H1 (cell line): ENCODE data around the gene P4HA3. TPM values are rescaled to one million over a fixed set of nuclear protein-coding genes. Genes with fewer than 3 reads are reported as not detected.

ENCODE experiments used
- ASH2L ChIP-seq: fragments of 200-600, 300-600 bp; sonication (generic); IDR thresholded peaks from one replicate; pipeline ENCODE4 v1.7.1; 2017; ENCODE audit warnings: low read length
- CBX8 ChIP-seq: fragments of 300-800, 300-1000 bp; sonication (generic); IDR thresholded peaks from 2 replicates; pipeline ENCODE4 v1.7.1; 2016; ENCODE audit warnings: low read depth, low read length, borderline replicate concordance
- CREB1 ChIP-seq: IDR thresholded peaks from 2 replicates; pipeline ENCODE4 v1.6.1; 2012; ENCODE audit warnings: inconsistent platforms
- JUN ChIP-seq: IDR thresholded peaks from 2 replicates; pipeline ENCODE4 v1.6.1; 2011; ENCODE audit warnings: low read depth, mild to moderate bottlenecking, improper control_type of control experiment, low read length
- PHF8 ChIP-seq: fragments of 200-600 bp; sonication (generic); conservative IDR thresholded peaks from 2 replicates; pipeline ENCODE4 v1.7.1; 2012; ENCODE audit warnings: low read depth, mild to moderate bottlenecking, inconsistent platforms, low read length, moderate library complexity
- SAP30 ChIP-seq: fragments of 300-600 bp; sonication (generic); IDR thresholded peaks from 2 replicates; pipeline ENCODE4 v1.7.1; 2012; ENCODE audit warnings: low read length, moderate library complexity, mild to moderate bottlenecking, inconsistent platforms; ENCODE audit not compliant: insufficient read depth, insufficient replicate concordance
- SIRT6 ChIP-seq: IDR thresholded peaks from one replicate; pipeline ENCODE4 v1.7.1; 2012; ENCODE audit warnings: low read length, inconsistent platforms
- polyA plus RNA-seq, 7 experiments: library from polyadenylated mRNA; depleted of rRNA in 3 of 7; stranded (reverse) in 5 of 7; unstranded in 2 of 7; fragments of >200 nt in 5 of 7; fragments of 200-250 nt in 2 of 7; gene quantifications; 1 replicate in 5 of 7; 2 replicates in 1 of 7; 4 replicates in 1 of 7; pipeline versions ENCODE4 v1.2.1 to v1.2.3, GENCODE V29; 2011 to 2013; ENCODE audit warnings: missing spikeins in 2 of 7, mixed read lengths in 2 of 7
- total RNA-seq: library from RNA; stranded (reverse); fragmentation: NEBNext Ultra II Directional; extraction: Animal tissue kit (Norgen Biotek cat#: 25700); gene quantifications from 2 replicates; pipeline ENCODE4 v1.2.1, GENCODE V29; 2021

Gene P4HA3
- total and polyA plus RNA-seq, 2 of the 8 experiments (the other 6 are each of a cell fraction or from before 2014, with no cell fraction given): 0.06 TPM; not detected in 1

- no peak for TF ChIP-seq SAP30
- TF ChIP-seq SIRT6: no peak
- TF ChIP-seq CBX8: no peak
- no peak for TF ChIP-seq CREB1
- TF ChIP-seq ASH2L: no peak
- TF ChIP-seq JUN: no peak
- TF ChIP-seq PHF8: no peak
Measured at GRCh38 chr11:74253361-74253760, 58.1 kb downstream of the P4HA3 start (continued).
